ENCODE measurements around the gene HDAC9. TPM values are rescaled to one million over a fixed set of nuclear protein-coding genes. Genes with fewer than 3 reads are reported as not detected.
A peak's percentile ranks its signal among the peaks of the same experiment; 100 is the strongest.

HDAC9 gene
- total RNA-seq, 1 experiment from 2014 or later = 31.9 TPM

- no TSS peak for BruUV-seq (replicated peaks)
- Histone ChIP-seq H3K9me3 (ENCODE audit: low read depth, low read length, poor library complexity, severe bottlenecking) (no peaks in the 10 kb centered on the region), H3K27ac (ENCODE audit: low read depth, low read length, poor library complexity, severe bottlenecking) (no peak overlapping the region), H3K4me1 (ENCODE audit: insufficient read depth, low read length, poor library complexity, severe bottlenecking) (peaks cover 6% of the 10 kb centered on the region), H3K27me3 (replicated peaks; ENCODE audit: insufficient read depth, low read depth, low read length, poor library complexity) (no peaks in the 10 kb centered on the region), H3K4me3 (ENCODE audit: low read depth, low read length, poor library complexity, severe bottlenecking) (no peak overlapping the region), H3K36me3 (ENCODE audit: insufficient read depth, low read length, poor library complexity, severe bottlenecking) (no peaks in the 10 kb centered on the region)
- intact Hi-C loops (cut with micrococcal nuclease; ENCODE audit: unreplicated experiment) = no loop called here
- no peak for TF ChIP-seq EZH2 (IDR thresholded peaks at IDR 0.05; ENCODE audit: borderline replicate concordance, low read depth, low read length, poor library complexity, severe bottlenecking)
- TF ChIP-seq CTCF (conservative IDR thresholded peaks at IDR 0.05; ENCODE audit: low read depth, low read length) = no peak
- DNase-seq (ENCODE audit: low spot score) = no peak
- CTCF ChIA-PET = no interaction called here
- POLR2A ChIA-PET (ENCODE audit: low non-redundant PET) = no interaction called here
These were observed 506.3 kb downstream of the HDAC9 start for GRCh38 chr7:19001854-19002253.

DNA sequence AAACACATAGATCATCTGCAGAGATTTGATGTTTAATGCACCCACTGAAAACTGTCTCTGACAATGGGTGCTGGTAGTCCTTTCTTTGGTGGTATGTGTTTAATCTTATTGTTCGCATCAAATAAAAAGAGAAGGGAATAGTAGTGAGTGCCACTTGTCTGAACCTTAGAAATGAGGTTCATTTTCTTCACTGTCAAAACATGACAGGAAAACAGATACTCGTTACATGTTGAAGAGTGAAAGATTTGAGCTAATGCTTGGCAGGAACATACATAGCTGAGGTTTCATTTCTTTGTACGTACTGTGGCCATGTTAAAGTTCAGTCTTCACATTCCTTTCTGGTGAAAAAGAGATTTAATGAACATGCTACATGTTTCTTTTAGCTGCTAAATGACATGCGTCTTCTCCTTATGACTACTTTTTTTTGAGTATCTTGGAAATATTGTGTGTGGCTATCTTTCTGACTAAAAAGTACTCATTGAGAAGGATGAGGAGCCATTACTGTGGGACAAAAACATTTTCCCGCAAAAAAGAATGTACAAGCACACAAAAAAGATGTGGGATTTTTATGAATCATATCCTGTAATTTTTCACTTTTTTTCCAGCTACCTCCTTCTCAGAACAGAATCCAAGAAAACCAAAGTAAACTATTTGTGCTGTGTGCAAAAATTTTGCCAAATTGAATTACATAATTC lies 513.8 kb downstream of the HDAC9 start:
- POLR2A ChIA-PET (ENCODE audit: low non-redundant PET) = no interaction called here
- peak overlapping the region; percentile 20 for H3K27ac ChIP-seq (ENCODE audit: low read depth, low read length, poor library complexity, severe bottlenecking)

GRCh38 chr7:19009936-19010280 lies 514.4 kb downstream of the HDAC9 start:
- TF ChIP-seq EZH2 (IDR thresholded peaks at IDR 0.05; ENCODE audit: borderline replicate concordance, low read depth, low read length, poor library complexity, severe bottlenecking) (no peak), CTCF (conservative IDR thresholded peaks at IDR 0.05; ENCODE audit: low read depth, low read length) (no peak)
- Histone ChIP-seq H3K4me1 (ENCODE audit: insufficient read depth, low read length, poor library complexity, severe bottlenecking) (peaks cover 4% of the 10 kb centered on the region), H3K36me3 (ENCODE audit: insufficient read depth, low read length, poor library complexity, severe bottlenecking) (no peaks in the 10 kb centered on the region), H3K9me3 (ENCODE audit: low read depth, low read length, poor library complexity, severe bottlenecking) (no peaks in the 10 kb centered on the region), H3K4me3 (ENCODE audit: low read depth, low read length, poor library complexity, severe bottlenecking) (no peak overlapping the region), H3K27ac (ENCODE audit: low read depth, low read length, poor library complexity, severe bottlenecking) (no peak overlapping the region), H3K27me3 (replicated peaks; ENCODE audit: insufficient read depth, low read depth, low read length, poor library complexity) (no peaks in the 10 kb centered on the region)
- no TSS peak for BruUV-seq (replicated peaks)
- CTCF ChIA-PET = no interaction called here
- POLR2A ChIA-PET (ENCODE audit: low non-redundant PET) = no interaction called here
- no peak for DNase-seq (ENCODE audit: low spot score)
- intact Hi-C loops (cut with micrococcal nuclease; ENCODE audit: unreplicated experiment) = no loop called here

More for the DNA sequence above, 513.8 kb downstream of the HDAC9 start:
- Histone ChIP-seq H3K4me3 (ENCODE audit: low read depth, low read length, poor library complexity, severe bottlenecking) (no peak overlapping the region), H3K4me1 (ENCODE audit: insufficient read depth, low read length, poor library complexity, severe bottlenecking) (peaks cover 4% of the 10 kb centered on the region), H3K27me3 (replicated peaks; ENCODE audit: insufficient read depth, low read depth, low read length, poor library complexity) (no peaks in the 10 kb centered on the region), H3K36me3 (ENCODE audit: insufficient read depth, low read length, poor library complexity, severe bottlenecking) (no peaks in the 10 kb centered on the region), H3K9me3 (ENCODE audit: low read depth, low read length, poor library complexity, severe bottlenecking) (no peaks in the 10 kb centered on the region)
- TF ChIP-seq CTCF (conservative IDR thresholded peaks at IDR 0.05; ENCODE audit: low read depth, low read length) (no peak), EZH2 (IDR thresholded peaks at IDR 0.05; ENCODE audit: borderline replicate concordance, low read depth, low read length, poor library complexity, severe bottlenecking) (no peak)
- intact Hi-C loops (cut with micrococcal nuclease; ENCODE audit: unreplicated experiment) = no loop called here
- CTCF ChIA-PET = no interaction called here
- BruUV-seq (replicated peaks) = no TSS peak
- peak; percentile 6 for DNase-seq (ENCODE audit: low spot score)
